RWPE1 (cell line): ENCODE data around the gene CLDN6.

Source experiments
- CTCF ChIA-PET: fragments of 350-600 bp; sonication (Branson Sonifier 250); formaldehyde crosslinking; extraction: SDS; loops from one replicate; lab custom pipeline; 2021; lab: Yijun Ruan, JAX
- POLR2A ChIA-PET: fragments of 400-600 bp; formaldehyde crosslinking; extraction: SDS; loops from one replicate; lab custom pipeline; 2020; ENCODE audit warnings: antibody characterized with exemption; ENCODE audit not compliant: low non-redundant PET; lab: Yijun Ruan, JAX
- DNase-seq: peaks from one replicate; pipeline ENCODE4 v3.0.0; 2012; ENCODE audit warnings: low spot score
- H3K27ac ChIP-seq: fragments of 450-650 bp; 2 replicates; pipeline ENCODE4 v1.5.1; 2017
- CTCF ChIP-seq: fragments of 450-650 bp; conservative IDR thresholded peaks from 2 replicates; pipeline ENCODE4 v1.5.1; 2017; ENCODE audit warnings: low read depth, mild to moderate bottlenecking

The CLDN6 gene

GRCh38 chr16:3010510-3010909 lies 7.5 kb downstream of the CLDN6 start:
- no peak for DNase-seq
- POLR2A ChIA-PET, result interaction anchor here (0.6 to 3.7 kb wide), 4 partner anchors 11 to 1087 kb away, joined by 3 to 49 read pairs (median 6); partner anchors contain the start of gene TNFRSF12A
- no peak for TF ChIP-seq CTCF
- no peak overlapping the region for H3K27ac ChIP-seq
- CTCF ChIA-PET, result interaction anchor here (0.7 to 1.7 kb wide), 4 partner anchors 12 to 26 kb away, joined by 3 to 6 read pairs (median 4); no protein-coding TSS in a partner anchor

GRCh38 chr16:3009568-3010390 lies 8.2 kb downstream of the CLDN6 start:
- POLR2A ChIA-PET, result interaction anchor here (0.6 to 3.7 kb wide), 4 partner anchors 12 to 1086 kb away, joined by 3 to 49 read pairs (median 4); partner anchors contain the start of gene TNFRSF12A
- CTCF ChIA-PET, result interaction anchor here (0.6 to 1.7 kb wide), 6 partner anchors 12 to 282 kb away, joined by 3 to 6 read pairs (median 3); no protein-coding TSS in a partner anchor
- no peak overlapping the region for H3K27ac ChIP-seq
- DNase-seq, result peak; percentile 65
- TF ChIP-seq CTCF, result no peak

GRCh38 chr16:3008690-3009037 lies 9.3 kb downstream of the CLDN6 start:
- DNase-seq, result no peak
- no peak overlapping the region for H3K27ac ChIP-seq
- CTCF ChIA-PET, result no interaction called here
- POLR2A ChIA-PET, result interaction anchor here (0.6 to 1.0 kb wide), 2 partner anchors 13 to 16 kb away, joined by 3 to 5 read pairs; no protein-coding TSS in a partner anchor
- no peak for TF ChIP-seq CTCF

GRCh38 chr16:3007957-3008689 lies 9.9 kb downstream of the CLDN6 start:
- TF ChIP-seq CTCF, result no peak
- H3K27ac ChIP-seq, result no peak overlapping the region
- no peak for DNase-seq
- ChIA-PET POLR2A (interaction anchor here (0.6 to 1.0 kb wide), 3 partner anchors 11 to 16 kb away, joined by 3 to 5 read pairs (median 3); no protein-coding TSS in a partner anchor), CTCF (interaction anchor here (0.9 to 1.0 kb wide), 2 partner anchors 23 to 50 kb away, joined by 4 read pairs; no protein-coding TSS in a partner anchor)

- TF ChIP-seq CTCF, result no peak
- POLR2A ChIA-PET, result interaction anchor here (0.6 to 1.0 kb wide), 3 partner anchors 10 to 151 kb away, joined by 3 read pairs; no protein-coding TSS in a partner anchor
- DNase-seq, result no peak
- CTCF ChIA-PET, result interaction anchor here (0.9 to 1.0 kb wide), 2 partner anchors 24 to 51 kb away, joined by 4 read pairs; no protein-coding TSS in a partner anchor
- H3K27ac ChIP-seq, result no peak overlapping the region
These were observed 10.7 kb downstream of the CLDN6 start for GRCh38 chr16:3007059-3007956.
